Measurements from ENCODE around the gene HDLBP. TPM values are rescaled to one million over a fixed set of nuclear protein-coding genes. Genes with fewer than 3 reads are reported as not detected.

The HDLBP gene
- total and polyA plus RNA-seq, 2 experiments from 2014 or later: 230 to 306 TPM

DNA sequence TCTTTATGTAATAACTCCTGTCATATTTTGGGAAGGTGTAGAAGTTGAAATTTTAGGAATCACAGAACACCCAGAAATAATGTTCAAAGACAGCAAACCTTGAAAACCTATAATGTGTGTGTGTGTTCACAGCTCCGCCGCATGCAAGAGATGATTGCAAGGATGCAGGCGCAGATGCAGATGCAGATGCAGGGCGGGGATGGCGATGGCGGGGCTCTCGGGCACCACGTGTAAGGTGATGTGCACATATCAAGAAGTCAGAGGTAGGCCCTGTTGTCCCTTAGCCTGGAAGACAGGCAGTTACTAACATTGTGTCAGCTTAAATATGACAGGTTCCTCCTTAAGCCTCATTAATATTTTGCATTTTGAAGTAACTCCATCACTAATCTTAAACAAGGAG lies 34.5 kb upstream of the HDLBP start (continued):
- TF ChIP-seq, protein P1, sequence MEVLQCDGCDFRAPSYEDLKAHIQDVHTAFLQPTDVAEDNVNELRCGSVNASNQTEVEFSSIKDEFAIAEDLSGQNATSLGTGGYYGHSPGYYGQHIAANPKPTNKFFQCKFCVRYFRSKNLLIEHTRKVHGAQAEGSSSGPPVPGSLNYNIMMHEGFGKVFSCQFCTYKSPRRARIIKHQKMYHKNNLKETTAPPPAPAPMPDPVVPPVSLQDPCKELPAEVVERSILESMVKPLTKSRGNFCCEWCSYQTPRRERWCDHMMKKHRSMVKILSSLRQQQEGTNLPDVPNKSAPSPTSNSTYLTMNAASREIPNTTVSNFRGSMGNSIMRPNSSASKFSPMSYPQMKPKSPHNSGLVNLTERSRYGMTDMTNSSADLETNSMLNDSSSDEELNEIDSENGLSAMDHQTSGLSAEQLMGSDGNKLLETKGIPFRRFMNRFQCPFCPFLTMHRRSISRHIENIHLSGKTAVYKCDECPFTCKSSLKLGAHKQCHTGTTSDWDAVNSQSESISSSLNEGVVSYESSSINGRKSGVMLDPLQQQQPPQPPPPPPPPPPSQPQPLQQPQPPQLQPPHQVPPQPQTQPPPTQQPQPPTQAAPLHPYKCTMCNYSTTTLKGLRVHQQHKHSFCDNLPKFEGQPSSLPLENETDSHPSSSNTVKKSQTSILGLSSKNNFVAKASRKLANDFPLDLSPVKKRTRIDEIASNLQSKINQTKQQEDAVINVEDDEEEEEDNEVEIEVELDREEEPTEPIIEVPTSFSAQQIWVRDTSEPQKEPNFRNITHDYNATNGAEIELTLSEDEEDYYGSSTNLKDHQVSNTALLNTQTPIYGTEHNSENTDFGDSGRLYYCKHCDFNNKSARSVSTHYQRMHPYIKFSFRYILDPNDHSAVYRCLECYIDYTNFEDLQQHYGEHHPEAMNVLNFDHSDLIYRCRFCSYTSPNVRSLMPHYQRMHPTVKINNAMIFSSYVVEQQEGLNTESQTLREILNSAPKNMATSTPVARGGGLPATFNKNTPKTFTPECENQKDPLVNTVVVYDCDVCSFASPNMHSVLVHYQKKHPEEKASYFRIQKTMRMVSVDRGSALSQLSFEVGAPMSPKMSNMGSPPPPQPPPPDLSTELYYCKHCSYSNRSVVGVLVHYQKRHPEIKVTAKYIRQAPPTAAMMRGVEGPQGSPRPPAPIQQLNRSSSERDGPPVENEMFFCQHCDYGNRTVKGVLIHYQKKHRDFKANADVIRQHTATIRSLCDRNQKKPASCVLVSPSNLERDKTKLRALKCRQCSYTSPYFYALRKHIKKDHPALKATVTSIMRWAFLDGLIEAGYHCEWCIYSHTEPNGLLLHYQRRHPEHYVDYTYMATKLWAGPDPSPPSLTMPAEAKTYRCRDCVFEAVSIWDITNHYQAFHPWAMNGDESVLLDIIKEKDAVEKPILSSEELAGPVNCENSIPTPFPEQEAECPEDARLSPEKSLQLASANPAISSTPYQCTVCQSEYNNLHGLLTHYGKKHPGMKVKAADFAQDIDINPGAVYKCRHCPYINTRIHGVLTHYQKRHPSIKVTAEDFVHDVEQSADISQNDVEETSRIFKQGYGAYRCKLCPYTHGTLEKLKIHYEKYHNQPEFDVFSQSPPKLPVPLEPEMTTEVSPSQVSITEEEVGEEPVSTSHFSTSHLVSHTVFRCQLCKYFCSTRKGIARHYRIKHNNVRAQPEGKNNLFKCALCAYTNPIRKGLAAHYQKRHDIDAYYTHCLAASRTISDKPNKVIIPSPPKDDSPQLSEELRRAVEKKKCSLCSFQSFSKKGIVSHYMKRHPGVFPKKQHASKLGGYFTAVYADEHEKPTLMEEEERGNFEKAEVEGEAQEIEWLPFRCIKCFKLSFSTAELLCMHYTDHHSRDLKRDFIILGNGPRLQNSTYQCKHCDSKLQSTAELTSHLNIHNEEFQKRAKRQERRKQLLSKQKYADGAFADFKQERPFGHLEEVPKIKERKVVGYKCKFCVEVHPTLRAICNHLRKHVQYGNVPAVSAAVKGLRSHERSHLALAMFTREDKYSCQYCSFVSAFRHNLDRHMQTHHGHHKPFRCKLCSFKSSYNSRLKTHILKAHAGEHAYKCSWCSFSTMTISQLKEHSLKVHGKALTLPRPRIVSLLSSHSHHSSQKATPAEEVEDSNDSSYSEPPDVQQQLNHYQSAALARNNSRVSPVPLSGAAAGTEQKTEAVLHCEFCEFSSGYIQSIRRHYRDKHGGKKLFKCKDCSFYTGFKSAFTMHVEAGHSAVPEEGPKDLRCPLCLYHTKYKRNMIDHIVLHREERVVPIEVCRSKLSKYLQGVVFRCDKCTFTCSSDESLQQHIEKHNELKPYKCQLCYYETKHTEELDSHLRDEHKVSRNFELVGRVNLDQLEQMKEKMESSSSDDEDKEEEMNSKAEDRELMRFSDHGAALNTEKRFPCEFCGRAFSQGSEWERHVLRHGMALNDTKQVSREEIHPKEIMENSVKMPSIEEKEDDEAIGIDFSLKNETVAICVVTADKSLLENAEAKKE (CRISPR knock-in tag; IDR thresholded peaks at IDR 0.05): no peak
- no peak for TF ChIP-seq EZH2 (IDR thresholded peaks at IDR 0.05; ENCODE audit: low read depth, unreplicated experiment)
- no peak for TF ChIP-seq ZNF114 (CRISPR knock-in tag; IDR thresholded peaks at IDR 0.05)

DNA sequence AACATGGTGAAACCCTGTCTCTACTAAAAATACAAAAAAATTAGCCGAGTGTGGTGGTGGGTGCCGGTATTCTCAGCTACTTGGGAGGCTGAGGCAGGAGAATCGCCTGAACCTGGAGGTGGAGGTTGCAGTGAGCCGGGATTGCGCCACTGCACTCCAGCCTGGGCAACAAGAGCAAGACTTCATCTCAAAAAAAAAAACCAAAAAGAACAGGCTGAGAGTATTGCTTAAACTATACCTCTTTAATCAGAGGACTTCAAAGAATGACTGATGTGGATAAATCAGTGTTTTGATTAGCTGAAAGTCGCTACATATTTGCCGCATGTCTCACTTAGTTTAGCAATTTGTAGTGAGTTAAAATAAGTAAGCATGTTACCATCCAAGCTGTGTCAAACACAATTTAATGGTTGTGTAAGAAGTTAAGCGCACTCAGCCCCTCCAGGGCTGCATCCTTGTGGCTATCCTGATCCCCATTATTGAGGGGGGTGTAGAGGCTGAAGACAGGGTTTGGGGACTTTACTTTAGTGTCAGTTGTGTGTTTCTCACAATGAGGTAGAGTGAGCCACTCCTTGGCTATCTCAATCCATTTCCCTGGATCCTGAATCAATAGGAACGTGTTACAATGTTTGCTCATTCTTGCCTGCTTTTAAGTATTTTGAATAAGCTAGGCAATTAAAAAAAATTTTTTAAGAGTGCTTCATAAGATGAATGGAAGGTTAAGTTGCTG lies 29.6 kb upstream of the HDLBP start:
- H3K9me2 ChIP-seq (ENCODE audit: insufficient read depth): no peaks in the 10 kb centered on the region
- H3K36me3 ChIP-seq (ENCODE audit: insufficient read depth): peaks cover 91% of the 10 kb centered on the region
- H3K9me3 Mint-ChIP-seq: no peaks in the 10 kb centered on the region
- H2AFZ ChIP-seq: no peak overlapping the region
- H4K20me1 ChIP-seq (replicated peaks; ENCODE audit: insufficient read depth): peaks cover 37% of the 10 kb centered on the region
- no peaks in the 10 kb centered on the region for H3K27me3 Mint-ChIP-seq (ENCODE audit: insufficient read depth, low read depth, poor library complexity)
- no peaks in the 10 kb centered on the region for H3K27me3 ChIP-seq (ENCODE audit: insufficient read depth)
- 0 out of 2 replicates have a peak, but pooled peaks cover 4% of the 10 kb centered on the region for H3F3A ChIP-seq (replicated peaks; ENCODE audit: low read depth)
- no peak overlapping the region for H3K27ac ChIP-seq (ENCODE audit: low read depth)
- H3K4me1 Mint-ChIP-seq: peaks cover 2% of the 10 kb centered on the region; the same call in 2 of the 3 replicates
- ATAC-seq: no peak
- no peak for DNase-seq (ENCODE audit: low spot score)
- H3K4me1 ChIP-seq (ENCODE audit: insufficient read depth): no peaks in the 10 kb centered on the region
- no peak overlapping the region for H3K27ac Mint-ChIP-seq
- no peak overlapping the region for H3K4me3 ChIP-seq
- no peak overlapping the region for H3K4me3 Mint-ChIP-seq
- peaks cover 19% of the 10 kb centered on the region for H3K79me2 ChIP-seq (replicated peaks; ENCODE audit: insufficient read depth)
- H3K4me2 ChIP-seq: no peak overlapping the region
- H3K36me3 Mint-ChIP-seq (ENCODE audit: low read depth): peaks cover 95% of the 10 kb centered on the region
- no peak for TF ChIP-seq EZH2phosphoT487 (IDR thresholded peaks at IDR 0.05; ENCODE audit: unreplicated experiment)
- TF ChIP-seq ZNF114 (CRISPR knock-in tag; IDR thresholded peaks at IDR 0.05): no peak
- no peak for TF ChIP-seq CREB1 (CRISPR knock-in tag; IDR thresholded peaks at IDR 0.05; ENCODE audit: low read depth)
- no peak for TF ChIP-seq NANOG (IDR thresholded peaks at IDR 0.05; ENCODE audit: borderline replicate concordance)
